Measurements from ENCODE around the gene GIPC1. TPM values are rescaled to one million over a fixed set of nuclear protein-coding genes. Genes with fewer than 3 reads are reported as not detected.

The GIPC1 gene
- polyA plus RNA-seq, 5 donors: 44.4 to 90.0 (median 59.5) TPM

DNA sequence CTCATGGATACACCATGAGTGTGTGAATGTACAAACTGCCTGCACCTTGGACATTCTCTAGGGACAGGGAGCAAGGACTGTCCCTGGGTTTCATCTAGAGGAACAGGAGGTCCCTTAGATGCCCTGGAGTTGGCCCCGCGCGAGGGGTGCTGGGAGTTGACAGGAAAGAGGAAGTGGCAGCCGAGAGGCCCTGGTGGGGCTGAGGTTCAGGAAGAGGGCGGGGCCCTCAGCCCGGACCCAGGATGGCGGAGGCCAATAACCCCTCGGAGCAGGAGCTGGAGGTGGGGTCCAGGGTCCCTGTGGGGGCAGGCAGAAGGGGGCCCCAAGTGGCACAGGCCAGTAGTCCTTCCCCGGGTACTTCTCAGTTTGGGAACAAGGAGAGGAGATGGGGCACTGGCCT lies 55.9 kb downstream of the GIPC1 start:
- no peak for DNase-seq

DNA sequence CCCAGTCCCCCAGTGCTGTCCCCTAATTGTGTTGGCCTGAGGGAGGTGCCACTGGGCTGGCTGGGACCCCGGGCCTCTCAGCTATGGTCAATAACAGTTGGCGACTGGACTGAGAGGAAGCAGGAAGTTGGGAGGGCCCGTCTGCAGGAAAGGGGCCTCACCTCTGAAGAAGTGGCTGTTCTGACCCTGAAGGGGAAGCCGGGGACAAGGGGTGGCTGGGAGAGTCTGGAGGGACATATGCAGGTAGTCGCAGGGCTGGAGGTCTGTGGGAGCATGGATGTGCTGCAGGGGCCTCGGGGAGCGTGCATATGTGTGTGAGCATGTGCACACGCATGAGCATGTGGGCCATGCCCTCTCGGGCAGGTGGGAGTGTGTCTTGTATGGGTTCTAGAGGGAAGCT lies 56.9 kb downstream of the GIPC1 start:
- no peak for DNase-seq

DNA sequence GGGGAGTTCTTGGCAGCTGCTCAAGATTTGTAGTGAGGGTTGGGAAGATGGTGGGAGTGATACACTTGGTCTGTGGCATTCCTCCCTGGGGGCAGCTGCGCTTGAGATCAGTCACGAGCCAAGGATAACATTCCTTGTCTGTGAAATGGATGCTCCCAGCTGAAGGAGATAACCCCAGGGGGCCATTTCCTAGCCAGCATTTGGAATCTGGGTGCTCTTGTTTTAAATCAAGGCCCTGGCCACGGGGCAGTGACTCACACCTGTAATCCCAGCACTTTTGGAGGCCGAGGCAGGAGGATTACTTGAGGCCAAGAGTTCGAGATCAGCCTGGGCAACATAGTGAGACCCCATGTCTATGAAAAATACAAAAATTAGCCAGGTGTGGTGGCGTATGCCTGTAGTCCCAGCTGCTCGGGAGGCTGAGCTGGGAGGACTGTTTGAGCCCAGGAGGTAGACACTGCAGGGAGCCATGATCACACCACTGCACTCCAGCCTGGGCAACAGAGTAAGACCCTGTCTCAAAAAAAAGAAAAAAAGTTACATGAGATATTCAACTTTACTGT lies 58.3 kb downstream of the GIPC1 start:
- DNase-seq: no peak

DNA sequence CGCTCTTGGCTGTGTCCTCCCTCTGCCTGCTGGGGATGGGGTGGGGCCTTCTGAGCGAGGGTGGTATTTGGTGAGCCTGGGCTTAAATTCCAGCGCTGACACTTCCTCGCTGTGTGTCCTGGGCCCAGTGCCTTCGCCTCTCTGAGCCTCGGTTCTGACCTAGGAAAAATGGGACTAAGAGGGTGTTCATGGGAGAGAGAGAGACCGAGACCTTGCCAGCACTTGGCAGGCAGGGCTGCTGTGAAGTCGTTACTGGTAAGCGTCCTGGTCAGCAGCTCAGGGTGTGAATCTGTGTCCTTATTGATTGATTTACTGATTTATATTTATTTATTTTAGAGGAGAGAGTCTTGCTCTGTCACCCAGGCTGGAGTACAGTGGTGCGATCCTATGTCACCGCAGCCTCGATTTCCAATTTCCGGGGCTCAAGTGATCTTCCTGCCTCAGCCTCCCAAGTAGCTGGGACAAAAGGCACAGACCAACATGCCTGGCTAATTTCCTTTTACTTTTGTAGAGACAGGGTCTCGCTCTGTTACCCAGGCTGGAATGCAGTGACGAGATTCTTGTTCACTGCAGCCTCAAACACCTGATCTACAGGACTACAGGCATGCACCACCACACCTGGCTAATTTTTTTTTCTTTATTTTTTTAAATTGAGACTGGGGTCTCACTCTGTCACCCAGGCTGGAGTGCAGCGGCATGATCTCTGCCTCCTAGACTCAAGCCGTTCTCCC lies 60.4 kb downstream of the GIPC1 start:
- DNase-seq: no peak

DNA sequence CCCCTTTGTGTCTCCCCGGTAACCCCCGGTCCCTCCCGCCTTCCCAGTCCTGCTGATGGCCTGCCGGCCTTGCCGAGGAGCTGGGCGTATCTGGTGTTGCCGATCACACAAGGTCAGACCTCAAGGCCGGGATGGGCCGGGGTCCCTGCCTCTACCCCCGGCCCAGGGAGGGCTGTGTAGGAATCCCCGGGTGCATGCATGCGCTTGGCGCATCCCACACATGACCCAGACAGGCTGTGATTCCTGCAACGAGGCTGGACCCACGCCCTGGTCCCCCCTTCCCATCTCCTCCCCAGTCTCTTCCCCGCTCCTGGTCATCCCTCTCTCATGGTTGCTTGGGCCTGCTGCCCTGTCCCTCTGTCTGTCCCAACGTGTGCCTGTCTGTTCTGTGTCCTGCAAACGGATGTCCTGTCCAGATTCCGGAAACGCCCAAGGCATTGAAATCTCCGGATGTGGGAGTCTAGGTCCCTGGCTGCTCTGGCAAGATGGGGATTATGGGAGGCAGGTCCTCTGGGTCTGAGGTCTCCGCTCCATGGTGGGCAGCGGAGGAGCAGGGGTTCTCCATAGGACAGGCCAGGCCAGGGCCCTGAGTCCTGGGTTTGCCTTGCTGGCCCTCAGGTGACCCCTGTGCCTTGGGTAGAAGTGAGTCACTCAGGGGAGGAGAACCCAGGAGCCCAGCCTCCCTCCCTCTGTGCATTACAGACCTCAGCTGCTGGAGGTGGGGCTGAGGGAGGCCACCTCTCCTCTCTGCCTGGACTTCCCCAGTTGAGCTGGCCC lies 61.2 kb downstream of the GIPC1 start:
- no peak for DNase-seq

DNA sequence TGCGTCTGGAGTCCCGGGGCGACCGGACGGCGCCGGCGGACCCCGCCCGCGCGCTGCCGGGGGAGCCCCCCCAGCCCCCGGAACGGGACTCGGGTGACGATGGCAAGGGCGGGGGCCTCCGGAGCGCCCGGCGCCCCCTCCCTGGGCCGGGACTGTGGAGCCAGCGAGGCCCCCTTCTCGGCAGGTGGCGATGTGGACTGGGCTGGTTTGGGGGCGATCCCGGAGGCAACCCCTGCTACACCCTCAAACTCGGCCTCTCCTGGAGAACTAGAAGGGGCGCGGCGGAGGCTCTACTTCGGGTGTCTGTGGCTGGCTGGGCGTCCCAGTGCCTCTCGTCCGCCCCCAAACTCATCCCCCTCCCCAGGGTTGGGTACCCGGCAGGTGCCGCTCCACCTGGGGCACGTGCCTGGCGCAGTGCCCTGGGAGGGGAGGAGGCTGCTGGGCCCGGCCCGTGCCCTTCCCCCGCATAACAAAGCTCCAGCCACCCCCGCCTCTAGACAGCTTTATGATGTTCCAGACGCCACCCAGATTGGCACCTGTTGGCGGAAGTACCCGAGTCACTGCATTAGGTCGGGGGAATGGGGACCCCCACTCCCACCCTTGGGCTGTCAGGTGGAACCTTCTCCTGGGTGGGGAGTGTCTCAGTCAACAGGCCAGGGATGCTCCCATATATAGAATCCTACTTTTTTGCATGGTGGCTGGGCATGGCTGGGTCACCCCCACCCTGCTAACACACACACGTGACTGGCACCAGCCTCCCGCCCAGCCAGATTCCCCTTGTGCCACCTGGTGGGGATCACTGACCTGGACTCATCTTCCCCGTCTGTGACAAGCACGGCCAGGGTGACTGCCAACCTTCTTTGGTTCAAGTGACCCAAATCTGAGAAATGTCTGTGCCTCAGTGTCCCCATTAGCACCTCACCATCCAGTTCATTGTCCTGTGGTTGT lies 62.1 kb downstream of the GIPC1 start:
- no peak for DNase-seq

DNA sequence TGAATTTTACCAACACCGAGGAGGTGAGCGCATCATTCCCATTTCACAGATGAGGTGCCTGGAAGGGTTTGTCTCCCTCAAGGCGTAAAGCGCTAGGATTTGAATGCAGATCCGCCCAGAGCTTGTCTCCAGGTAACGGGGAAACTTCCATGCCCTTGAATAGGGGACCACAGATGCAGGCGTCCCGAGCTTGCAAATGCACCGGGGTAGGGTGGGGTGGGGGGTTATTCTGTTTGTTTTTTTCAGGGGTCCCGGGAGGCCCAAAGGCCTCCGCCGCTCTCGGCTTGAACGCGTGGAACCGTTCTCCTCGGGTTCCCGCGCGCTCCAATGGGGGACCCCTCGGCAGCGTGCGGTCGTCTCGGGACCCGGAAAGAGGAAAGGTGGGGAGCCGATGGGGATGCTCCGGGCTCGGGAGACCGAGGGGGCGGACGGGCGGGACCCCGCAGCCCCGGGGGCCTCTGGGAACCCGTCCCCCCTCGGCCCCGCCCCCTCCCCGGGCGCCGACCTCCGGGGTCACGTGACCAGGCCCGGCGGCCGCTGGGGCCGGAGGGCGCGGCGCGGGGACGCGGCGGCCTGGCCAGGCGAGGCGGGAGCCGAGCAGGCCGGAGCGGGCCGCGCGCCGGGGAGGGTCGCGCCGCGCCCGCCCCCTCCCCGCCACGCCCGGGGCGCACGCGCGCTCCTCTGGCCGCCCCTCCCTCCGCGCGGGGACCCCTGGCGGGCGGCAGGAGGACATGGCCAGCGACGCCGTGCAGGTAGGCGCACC lies 63.0 kb downstream of the GIPC1 start, which contains the start of gene PKN1:
Gene PKN1, plus strand, starts transcription at position 516 of the 763 bp plus-strand sequence. Its CDS starts 216 bp downstream, at position 732.
- DNase-seq: peak; percentile 53 to 66

DNA sequence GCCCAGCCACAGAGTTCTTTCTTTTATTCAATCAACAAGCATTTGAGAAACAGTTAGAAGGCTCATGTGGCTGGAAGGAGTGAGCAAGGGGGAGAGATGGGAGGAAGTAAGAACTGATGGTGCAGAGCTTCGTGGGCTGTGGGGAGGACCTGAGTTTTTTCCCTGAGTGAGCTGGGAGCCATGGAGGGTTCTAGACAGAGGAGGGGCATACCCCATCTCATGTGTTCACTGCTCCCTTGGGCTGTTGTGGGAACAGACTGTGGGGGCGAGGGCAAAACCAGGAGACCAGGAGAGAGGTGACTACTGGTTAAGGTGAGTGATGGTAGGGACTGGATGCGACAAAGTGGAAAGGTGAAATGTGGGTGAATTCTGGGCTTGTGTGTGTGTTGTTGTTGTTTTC lies 65.2 kb downstream of the GIPC1 start:
- DNase-seq: no peak

DNA sequence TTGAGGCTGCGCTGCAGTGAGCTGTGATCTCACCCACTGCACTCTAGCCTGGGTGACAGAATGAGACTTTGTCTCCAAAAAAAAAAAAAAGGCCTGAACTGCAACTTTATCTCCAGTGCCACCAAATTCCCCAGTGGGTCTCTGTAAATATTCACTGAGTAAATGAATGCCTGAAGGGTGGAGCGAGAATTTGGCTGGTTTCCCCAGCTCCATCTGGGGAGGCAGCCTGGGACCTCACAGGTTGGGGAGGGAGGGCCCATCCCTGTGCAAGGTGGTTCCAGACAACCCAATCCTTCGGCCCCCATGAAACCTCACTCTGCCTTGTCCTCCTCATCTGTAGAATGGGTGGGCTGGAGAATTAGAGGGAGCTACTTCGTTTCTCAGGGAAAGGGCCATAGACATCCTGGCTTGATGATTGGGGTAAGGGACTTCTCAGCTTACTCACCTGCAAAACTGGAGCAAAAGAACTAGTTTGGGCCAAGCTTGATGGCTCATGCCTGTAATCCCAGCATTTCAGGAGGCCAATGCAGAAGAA lies 67.0 kb downstream of the GIPC1 start:
- no peak for DNase-seq

Other genes with a start within 250 kb of the GIPC1 start
- gene ADGRE5, start 114.7 kb downstream of the GIPC1 start, polyA plus RNA-seq (ENCODE audit: insufficient read depth in 1 of 5, insufficient read length in 5 of 5, low replicate concordance in 1 of 5): 10 to 100 TPM; 17.6 to 36.2 (median 21.6) TPM
- 10 to 100 TPM; 39.2 to 62.2 (median 52.1) TPM for gene DDX39A, start 76.8 kb downstream of the GIPC1 start, polyA plus RNA-seq (ENCODE audit: insufficient read depth in 1 of 5, insufficient read length in 5 of 5, low replicate concordance in 1 of 5)
- gene PKN1, start 62.8 kb downstream of the GIPC1 start, polyA plus RNA-seq (ENCODE audit: insufficient read depth in 1 of 5, insufficient read length in 5 of 5, low replicate concordance in 1 of 5): 100 to 1,000 TPM in 2 of 5 donors, 10 to 100 TPM in 3; 63.9 to 119 (median 83.2) TPM
- gene PTGER1, start 20.8 kb downstream of the GIPC1 start, polyA plus RNA-seq (ENCODE audit: insufficient read depth in 1 of 5, insufficient read length in 5 of 5, low replicate concordance in 1 of 5): 10 to 100 TPM in 1 of 5 donors, 1 to 10 TPM in 4; 4.0 to 17.8 (median 5.6) TPM
- 100 to 1,000 TPM in 1 of 5 donors, 10 to 100 TPM in 4; 71.3 to 112 (median 83.8) TPM for gene DNAJB1, start 22.3 kb upstream of the GIPC1 start, polyA plus RNA-seq (ENCODE audit: insufficient read depth in 1 of 5, insufficient read length in 5 of 5, low replicate concordance in 1 of 5)
- 100 to 1,000 TPM in 1 of 5 donors, 10 to 100 TPM in 4; 61.8 to 119 (median 84.8) TPM for gene TECR, start 33.5 kb upstream of the GIPC1 start, polyA plus RNA-seq (ENCODE audit: insufficient read depth in 1 of 5, insufficient read length in 5 of 5, low replicate concordance in 1 of 5)
- 100 to 1,000 TPM in 1 of 5 donors, 10 to 100 TPM in 4; 69.6 to 137 (median 76.0) TPM for gene NDUFB7, start 75.9 kb upstream of the GIPC1 start, polyA plus RNA-seq (ENCODE audit: insufficient read depth in 1 of 5, insufficient read length in 5 of 5, low replicate concordance in 1 of 5)
- gene CLEC17A, start 87.0 kb upstream of the GIPC1 start, polyA plus RNA-seq (ENCODE audit: insufficient read depth in 1 of 5, insufficient read length in 5 of 5, low replicate concordance in 1 of 5): under 1 TPM; 0.14 to 0.28 (median 0.19) TPM
- gene ADGRE3, start 178.7 kb upstream of the GIPC1 start, polyA plus RNA-seq (ENCODE audit: insufficient read depth in 1 of 5, insufficient read length in 5 of 5, low replicate concordance in 1 of 5): under 1 TPM in 3 of 5 donors, not detected in 2; 0.13 to 0.15 (median 0.14) TPM
- 10 to 100 TPM; 26.2 to 36.2 (median 33.1) TPM for gene ZNF333, start 193.9 kb upstream of the GIPC1 start, polyA plus RNA-seq (ENCODE audit: insufficient read depth in 1 of 5, insufficient read length in 5 of 5, low replicate concordance in 1 of 5)

All from right lung (tissue), 5 donors.